Measurements from ENCODE around the gene FILIP1L.

GRCh38 chr3:100029052-100029451 is 85.2 kb downstream of the FILIP1L start:
- TF ChIP-seq, protein P1, sequence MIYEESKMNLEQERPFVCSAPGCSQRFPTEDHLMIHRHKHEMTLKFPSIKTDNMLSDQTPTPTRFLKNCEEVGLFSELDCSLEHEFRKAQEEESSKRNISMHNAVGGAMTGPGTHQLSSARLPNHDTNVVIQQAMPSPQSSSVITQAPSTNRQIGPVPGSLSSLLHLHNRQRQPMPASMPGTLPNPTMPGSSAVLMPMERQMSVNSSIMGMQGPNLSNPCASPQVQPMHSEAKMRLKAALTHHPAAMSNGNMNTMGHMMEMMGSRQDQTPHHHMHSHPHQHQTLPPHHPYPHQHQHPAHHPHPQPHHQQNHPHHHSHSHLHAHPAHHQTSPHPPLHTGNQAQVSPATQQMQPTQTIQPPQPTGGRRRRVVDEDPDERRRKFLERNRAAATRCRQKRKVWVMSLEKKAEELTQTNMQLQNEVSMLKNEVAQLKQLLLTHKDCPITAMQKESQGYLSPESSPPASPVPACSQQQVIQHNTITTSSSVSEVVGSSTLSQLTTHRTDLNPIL (CRISPR knock-in tag; IDR thresholded peaks at IDR 0.05; ENCODE audit: low read depth) = no peak
- TF ChIP-seq ZFP30 (CRISPR knock-in tag; IDR thresholded peaks at IDR 0.05) (no peak), CSDC2 (CRISPR knock-in tag; IDR thresholded peaks at IDR 0.05) (no peak), TOX (CRISPR knock-in tag; IDR thresholded peaks at IDR 0.05; ENCODE audit: borderline replicate concordance) (no peak)
- TF ChIP-seq, protein P2, sequence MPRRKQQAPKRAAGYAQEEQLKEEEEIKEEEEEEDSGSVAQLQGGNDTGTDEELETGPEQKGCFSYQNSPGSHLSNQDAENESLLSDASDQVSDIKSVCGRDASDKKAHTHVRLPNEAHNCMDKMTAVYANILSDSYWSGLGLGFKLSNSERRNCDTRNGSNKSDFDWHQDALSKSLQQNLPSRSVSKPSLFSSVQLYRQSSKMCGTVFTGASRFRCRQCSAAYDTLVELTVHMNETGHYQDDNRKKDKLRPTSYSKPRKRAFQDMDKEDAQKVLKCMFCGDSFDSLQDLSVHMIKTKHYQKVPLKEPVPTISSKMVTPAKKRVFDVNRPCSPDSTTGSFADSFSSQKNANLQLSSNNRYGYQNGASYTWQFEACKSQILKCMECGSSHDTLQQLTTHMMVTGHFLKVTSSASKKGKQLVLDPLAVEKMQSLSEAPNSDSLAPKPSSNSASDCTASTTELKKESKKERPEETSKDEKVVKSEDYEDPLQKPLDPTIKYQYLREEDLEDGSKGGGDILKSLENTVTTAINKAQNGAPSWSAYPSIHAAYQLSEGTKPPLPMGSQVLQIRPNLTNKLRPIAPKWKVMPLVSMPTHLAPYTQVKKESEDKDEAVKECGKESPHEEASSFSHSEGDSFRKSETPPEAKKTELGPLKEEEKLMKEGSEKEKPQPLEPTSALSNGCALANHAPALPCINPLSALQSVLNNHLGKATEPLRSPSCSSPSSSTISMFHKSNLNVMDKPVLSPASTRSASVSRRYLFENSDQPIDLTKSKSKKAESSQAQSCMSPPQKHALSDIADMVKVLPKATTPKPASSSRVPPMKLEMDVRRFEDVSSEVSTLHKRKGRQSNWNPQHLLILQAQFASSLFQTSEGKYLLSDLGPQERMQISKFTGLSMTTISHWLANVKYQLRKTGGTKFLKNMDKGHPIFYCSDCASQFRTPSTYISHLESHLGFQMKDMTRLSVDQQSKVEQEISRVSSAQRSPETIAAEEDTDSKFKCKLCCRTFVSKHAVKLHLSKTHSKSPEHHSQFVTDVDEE (CRISPR knock-in tag; IDR thresholded peaks at IDR 0.05) = no peak
